Neural crest cell (in vitro differentiated cells): ENCODE data around the gene BARHL2. TPM values are rescaled to one million over a fixed set of nuclear protein-coding genes. Genes with fewer than 3 reads are reported as not detected.

Experiments used
- DNase-seq: peaks from one replicate; pipeline ENCODE4 v3.0.0; 2021; ENCODE audit warnings: low read depth, mixed read lengths, low spot score
- H3K27ac Mint-ChIP-seq: one replicate; pipeline ENCODE4 v1.8.0; 2021; ENCODE audit warnings: mild to moderate bottlenecking, mixed read lengths; ENCODE audit not compliant: unreplicated experiment
- H3K27me3 Mint-ChIP-seq: 2 replicates; pipeline ENCODE4 v1.8.0; 2021; ENCODE audit warnings: low read depth, mild to moderate bottlenecking, mixed read lengths
- H3K36me3 Mint-ChIP-seq: 2 replicates; pipeline ENCODE4 v1.8.0; 2021; ENCODE audit warnings: low read depth, mild to moderate bottlenecking, mixed read lengths
- H3K4me1 Mint-ChIP-seq: 2 replicates; pipeline ENCODE4 v1.8.0; 2021; ENCODE audit warnings: mixed read lengths
- H3K4me3 Mint-ChIP-seq: one replicate; pipeline ENCODE4 v1.8.0; 2021; ENCODE audit warnings: mild to moderate bottlenecking, mixed read lengths
- H3K9me3 Mint-ChIP-seq: 2 replicates; pipeline ENCODE4 v1.8.0; 2021; ENCODE audit warnings: mixed read lengths
- total RNA-seq: library from RNA; stranded (reverse); gene quantifications from 2 replicates; pipeline ENCODE4 v1.2.1, GENCODE V29; 2021
- TF ChIP-seq, protein P1 (sequence below): fragments of 200-600 bp; sonication (generic); conservative IDR thresholded peaks from 2 replicates; pipeline ENCODE4 v1.5.0; 2021; ENCODE audit warnings: antibody characterized with exemption, mild to moderate bottlenecking

BARHL2 gene
- total RNA-seq, 1 donor from 2014 or later: not detected

DNA sequence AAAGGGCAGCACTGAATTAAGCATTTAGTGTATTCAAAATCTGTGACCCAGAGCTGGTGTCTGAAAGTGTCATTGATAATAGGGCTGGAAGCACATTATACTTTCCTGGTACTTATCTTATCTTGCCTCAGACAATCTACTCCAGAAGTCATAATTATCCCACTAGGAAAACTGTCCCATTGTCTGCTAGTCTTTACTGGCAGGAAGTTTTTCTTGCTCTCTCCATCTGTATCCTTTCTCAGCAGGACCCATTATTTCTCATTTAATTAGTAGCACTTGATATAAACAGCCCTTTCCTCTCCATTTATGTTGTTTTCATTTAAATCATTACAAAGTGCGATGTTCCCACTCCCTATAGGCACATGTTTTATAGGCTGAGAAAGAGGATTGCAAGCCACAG lies 36.5 kb upstream of the BARHL2 start:
- no peak for DNase-seq

DNA sequence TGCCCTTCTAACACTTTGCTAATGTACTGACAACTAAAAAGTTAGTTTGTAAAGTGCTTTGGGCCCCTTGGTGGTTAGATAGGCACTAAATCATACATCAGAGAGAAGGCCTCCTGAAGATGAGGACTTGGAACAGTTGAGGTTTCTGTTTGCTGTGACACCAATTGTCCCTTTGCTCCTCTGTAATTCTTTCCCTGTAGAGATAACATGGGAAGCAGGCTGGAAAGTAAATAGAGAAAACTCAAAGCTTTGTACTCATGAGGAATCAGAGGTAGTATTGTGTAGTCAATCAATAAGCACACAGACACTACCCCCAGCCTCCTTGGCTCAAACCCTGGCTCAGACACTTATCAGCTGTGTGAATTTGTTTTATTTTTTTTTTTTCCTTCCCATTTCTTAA lies 31.6 kb upstream of the BARHL2 start:
- no peaks in the 10 kb centered on the region for H3K4me1 Mint-ChIP-seq

More for the DNA sequence above, 36.5 kb upstream of the BARHL2 start:
- H3K4me1 Mint-ChIP-seq: no peaks in the 10 kb centered on the region
- TF ChIP-seq, protein P1, sequence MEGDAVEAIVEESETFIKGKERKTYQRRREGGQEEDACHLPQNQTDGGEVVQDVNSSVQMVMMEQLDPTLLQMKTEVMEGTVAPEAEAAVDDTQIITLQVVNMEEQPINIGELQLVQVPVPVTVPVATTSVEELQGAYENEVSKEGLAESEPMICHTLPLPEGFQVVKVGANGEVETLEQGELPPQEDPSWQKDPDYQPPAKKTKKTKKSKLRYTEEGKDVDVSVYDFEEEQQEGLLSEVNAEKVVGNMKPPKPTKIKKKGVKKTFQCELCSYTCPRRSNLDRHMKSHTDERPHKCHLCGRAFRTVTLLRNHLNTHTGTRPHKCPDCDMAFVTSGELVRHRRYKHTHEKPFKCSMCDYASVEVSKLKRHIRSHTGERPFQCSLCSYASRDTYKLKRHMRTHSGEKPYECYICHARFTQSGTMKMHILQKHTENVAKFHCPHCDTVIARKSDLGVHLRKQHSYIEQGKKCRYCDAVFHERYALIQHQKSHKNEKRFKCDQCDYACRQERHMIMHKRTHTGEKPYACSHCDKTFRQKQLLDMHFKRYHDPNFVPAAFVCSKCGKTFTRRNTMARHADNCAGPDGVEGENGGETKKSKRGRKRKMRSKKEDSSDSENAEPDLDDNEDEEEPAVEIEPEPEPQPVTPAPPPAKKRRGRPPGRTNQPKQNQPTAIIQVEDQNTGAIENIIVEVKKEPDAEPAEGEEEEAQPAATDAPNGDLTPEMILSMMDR: no peak
- no peaks in the 10 kb centered on the region for H3K9me3 Mint-ChIP-seq
- H3K27me3 Mint-ChIP-seq: peaks cover 39% of the 10 kb centered on the region
- H3K36me3 Mint-ChIP-seq: no peaks in the 10 kb centered on the region
- H3K27ac Mint-ChIP-seq: no peak overlapping the region
- no peak overlapping the region for H3K4me3 Mint-ChIP-seq

DNA sequence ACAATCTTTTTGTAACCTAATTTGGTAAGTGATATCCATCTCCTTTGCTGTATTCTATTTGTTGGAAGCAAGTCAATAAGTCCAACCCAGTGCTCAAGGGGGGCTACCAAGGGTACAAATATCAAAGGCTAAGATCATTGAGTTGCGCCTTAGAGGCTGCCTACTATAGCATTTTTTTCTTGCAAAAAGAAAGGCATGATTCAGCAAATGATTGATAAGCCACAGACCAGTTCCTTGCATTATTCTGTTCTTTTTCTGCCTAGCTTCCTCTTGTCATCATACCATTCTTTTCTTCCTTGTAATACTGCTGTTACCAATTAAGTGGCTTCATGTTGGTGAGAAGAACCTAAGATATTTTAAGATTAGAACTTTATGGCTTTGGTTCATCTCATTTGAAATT lies 29.8 kb upstream of the BARHL2 start:
- TF ChIP-seq, protein P1: no peak
- no peak overlapping the region for H3K4me3 Mint-ChIP-seq
- no peaks in the 10 kb centered on the region for H3K4me1 Mint-ChIP-seq
- no peak for DNase-seq
- H3K27ac Mint-ChIP-seq: no peak overlapping the region
- H3K27me3 Mint-ChIP-seq: peaks cover 19% of the 10 kb centered on the region
- H3K36me3 Mint-ChIP-seq: no peaks in the 10 kb centered on the region
- H3K9me3 Mint-ChIP-seq: peaks cover 2% of the 10 kb centered on the region

More for the DNA sequence above, 31.6 kb upstream of the BARHL2 start:
- Mint-ChIP-seq H3K27me3 (peaks cover 33% of the 10 kb centered on the region), H3K27ac (no peak overlapping the region), H3K9me3 (no peaks in the 10 kb centered on the region), H3K4me3 (no peak overlapping the region), H3K36me3 (no peaks in the 10 kb centered on the region)
- TF ChIP-seq, protein P1: no peak
- no peak for DNase-seq

DNA sequence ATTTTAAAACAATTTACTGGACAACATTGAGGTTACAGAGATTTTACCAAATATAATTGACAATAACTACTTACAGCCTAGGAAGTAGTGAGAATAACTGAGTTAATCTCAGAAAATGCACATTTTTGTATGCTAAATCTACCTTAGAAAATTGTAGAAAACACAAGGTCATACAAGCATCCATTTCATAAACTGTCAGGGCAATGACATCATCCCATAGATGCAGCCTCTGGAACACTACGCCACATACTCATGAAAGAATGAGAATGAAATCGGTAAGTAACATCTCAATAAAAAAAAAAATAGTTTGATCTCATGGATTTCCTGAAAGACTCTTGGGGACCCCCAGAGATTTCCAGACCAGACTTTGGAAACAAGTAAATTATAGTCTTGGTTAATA lies 28.9 kb upstream of the BARHL2 start:
- DNase-seq: no peak
- no peak overlapping the region for H3K27ac Mint-ChIP-seq
- peaks cover 23% of the 10 kb centered on the region for H3K27me3 Mint-ChIP-seq
- no peak overlapping the region for H3K4me3 Mint-ChIP-seq
- peaks cover 2% of the 10 kb centered on the region for H3K9me3 Mint-ChIP-seq
- TF ChIP-seq, protein P1: no peak
- no peaks in the 10 kb centered on the region for H3K36me3 Mint-ChIP-seq
- H3K4me1 Mint-ChIP-seq: no peaks in the 10 kb centered on the region

DNA sequence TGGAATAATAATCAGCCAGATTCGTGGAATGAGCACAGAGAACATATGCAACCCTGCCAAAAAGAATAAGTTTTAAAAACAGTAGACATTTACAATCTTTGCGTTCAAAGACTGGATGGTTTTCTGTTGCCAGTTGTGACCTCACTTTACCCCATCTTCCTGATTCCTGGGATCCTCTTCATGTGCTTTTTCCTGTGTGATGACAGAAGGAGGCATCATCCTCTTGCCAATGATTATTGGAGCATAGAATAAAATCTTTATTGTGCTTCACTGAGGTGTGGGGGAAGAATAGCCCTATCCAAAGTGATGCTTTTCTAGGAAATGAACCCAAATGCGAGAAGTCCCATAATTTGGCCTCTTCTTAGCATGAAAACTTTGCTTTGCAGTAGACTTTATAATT lies 15.0 kb upstream of the BARHL2 start:
- no peak overlapping the region for H3K4me3 Mint-ChIP-seq
- H3K9me3 Mint-ChIP-seq: no peaks in the 10 kb centered on the region
- peaks cover 18% of the 10 kb centered on the region for H3K4me1 Mint-ChIP-seq
- no peak overlapping the region for H3K27ac Mint-ChIP-seq
- TF ChIP-seq, protein P1: no peak
- H3K36me3 Mint-ChIP-seq: no peaks in the 10 kb centered on the region
- no peak for DNase-seq
- H3K27me3 Mint-ChIP-seq: peaks cover 97% of the 10 kb centered on the region
